ENCODE results near the gene IFNLR1. TPM values are rescaled to one million over a fixed set of nuclear protein-coding genes. Genes with fewer than 3 reads are reported as not detected.

IFNLR1 gene
- total RNA-seq, 4 donors from 2014 or later: 0.93 to 2.8 (median 1.2) TPM

- 57 to 73% methylated on average over 4 to 7 of the region's 7 CpGs for WGBS, 2 donors (ENCODE audit: low coverage in 1 of 2)
- Histone ChIP-seq H3K4me1 (no peaks in the 10 kb centered on the region), H3K36me3 (no peaks in the 10 kb centered on the region), H3K4me3 (no peak overlapping the region), H3K27me3 (no peaks in the 10 kb centered on the region), H3K27ac (no peak overlapping the region), H3K9me3 (peaks cover 0 to 13% (median 0%) of the 10 kb centered on the region in 3 donors)
- no peak for ATAC-seq
- TF ChIP-seq CTCF (IDR thresholded peaks at IDR 0.05) (no peak), EP300 (IDR thresholded peaks at IDR 0.05) (no peak)
Measured at GRCh38 chr1:24127801-24128363, 59.2 kb downstream of the IFNLR1 start.

GRCh38 chr1:24127134-24127800 lies 59.8 kb downstream of the IFNLR1 start:
- Histone ChIP-seq H3K9me3 (peaks cover 0 to 13% (median 0%) of the 10 kb centered on the region in 3 donors), H3K27me3 (no peaks in the 10 kb centered on the region), H3K4me1 (no peaks in the 10 kb centered on the region), H3K27ac (no peak overlapping the region), H3K36me3 (no peaks in the 10 kb centered on the region), H3K4me3 (no peak overlapping the region)
- ATAC-seq: no peak
- 83 to 84% methylated on average over 2 of the region's 3 CpGs for WGBS, 2 donors (ENCODE audit: low coverage in 1 of 2)
- no peak for TF ChIP-seq POLR2AphosphoS5 (IDR thresholded peaks at IDR 0.05)
- TF ChIP-seq CTCF (IDR thresholded peaks at IDR 0.05): no peak
- no peak for TF ChIP-seq EP300 (IDR thresholded peaks at IDR 0.05)
- no peak for TF ChIP-seq POLR2A (IDR thresholded peaks at IDR 0.05)

GRCh38 chr1:24126672-24127023 lies 60.4 kb downstream of the IFNLR1 start:
- TF ChIP-seq POLR2AphosphoS5 (IDR thresholded peaks at IDR 0.05): no peak
- no peak for TF ChIP-seq POLR2A (IDR thresholded peaks at IDR 0.05)
- Histone ChIP-seq H3K27ac (no peak overlapping the region), H3K4me3 (no peak overlapping the region), H3K27me3 (no peaks in the 10 kb centered on the region), H3K4me1 (no peaks in the 10 kb centered on the region), H3K36me3 (no peaks in the 10 kb centered on the region), H3K9me3 (peaks cover 0 to 13% (median 0%) of the 10 kb centered on the region in 3 donors)
- ATAC-seq: no peak
- 67 to 73% methylated on average over 3 to 5 of the region's 5 CpGs for WGBS, 2 donors (ENCODE audit: low coverage in 1 of 2)

- H3K27ac ChIP-seq: no peak overlapping the region
- WGBS, 2 donors (ENCODE audit: low coverage in 1 of 2): 11 to 19% methylated on average over 1 to 5 of the region's 6 CpGs
- H3K4me1 ChIP-seq: no peaks in the 10 kb centered on the region
- TF ChIP-seq EP300 (IDR thresholded peaks at IDR 0.05): no peak
- no peak for TF ChIP-seq POLR2AphosphoS5 (IDR thresholded peaks at IDR 0.05)
- TF ChIP-seq POLR2A (IDR thresholded peaks at IDR 0.05): no peak
- no peak for TF ChIP-seq CTCF (IDR thresholded peaks at IDR 0.05)
- H3K4me3 ChIP-seq: no peak overlapping the region
- H3K36me3 ChIP-seq: no peaks in the 10 kb centered on the region
- H3K9me3 ChIP-seq: peaks cover 0 to 13% (median 0%) of the 10 kb centered on the region in 3 donors
- no peaks in the 10 kb centered on the region for H3K27me3 ChIP-seq
- no peak for ATAC-seq
Measured at GRCh38 chr1:24126018-24126671, 60.9 kb downstream of the IFNLR1 start.

GRCh38 chr1:24125456-24125855 lies 61.6 kb downstream of the IFNLR1 start:
- Histone ChIP-seq H3K27me3 (no peaks in the 10 kb centered on the region), H3K36me3 (no peaks in the 10 kb centered on the region), H3K4me3 (no peak overlapping the region), H3K4me1 (peaks cover 0 to 3% (median 1%) of the 10 kb centered on the region in 3 donors), H3K9me3 (peaks cover 0 to 8% (median 0%) of the 10 kb centered on the region in 3 donors), H3K27ac (no peak overlapping the region)
- 59 to 64% methylated on average over 2 to 3 of the region's 4 CpGs for WGBS, 2 donors (ENCODE audit: low coverage in 1 of 2)
- TF ChIP-seq CTCF (IDR thresholded peaks at IDR 0.05) (no peak), EP300 (IDR thresholded peaks at IDR 0.05) (no peak), POLR2A (IDR thresholded peaks at IDR 0.05) (no peak), POLR2AphosphoS5 (IDR thresholded peaks at IDR 0.05) (no peak)
- no peak for ATAC-seq
